HG03432 (cell line): ENCODE results near the gene HMGCS2.

Experiments
- ATAC-seq: cut with Tn5 transposase; IDR thresholded peaks from one replicate; pipeline ENCODE4 v1.9.1; 2021; ENCODE audit warnings: mild to moderate bottlenecking, moderate library complexity; ENCODE audit not compliant: unreplicated experiment

Gene HMGCS2

DNA sequence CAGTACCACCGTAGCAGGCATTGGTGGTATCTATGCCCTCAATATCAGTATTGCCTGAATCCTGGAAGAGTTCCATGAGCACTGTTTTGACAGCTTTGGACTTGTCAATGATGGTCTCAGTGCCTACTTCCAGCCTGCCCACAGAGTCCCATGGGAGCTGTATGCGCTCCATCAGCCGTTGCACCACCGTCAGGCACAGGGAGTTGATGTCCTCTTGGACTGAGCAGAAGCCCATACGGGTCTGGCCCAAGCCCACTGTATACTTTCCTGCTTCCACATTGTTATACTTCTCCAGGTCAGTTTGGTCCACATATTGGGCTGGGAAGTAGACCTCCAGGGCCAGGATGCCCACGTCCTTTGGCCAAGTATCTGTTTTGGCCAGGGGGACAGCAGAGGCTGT lies 4.5 kb downstream of the HMGCS2 start:
- no peak for ATAC-seq

DNA sequence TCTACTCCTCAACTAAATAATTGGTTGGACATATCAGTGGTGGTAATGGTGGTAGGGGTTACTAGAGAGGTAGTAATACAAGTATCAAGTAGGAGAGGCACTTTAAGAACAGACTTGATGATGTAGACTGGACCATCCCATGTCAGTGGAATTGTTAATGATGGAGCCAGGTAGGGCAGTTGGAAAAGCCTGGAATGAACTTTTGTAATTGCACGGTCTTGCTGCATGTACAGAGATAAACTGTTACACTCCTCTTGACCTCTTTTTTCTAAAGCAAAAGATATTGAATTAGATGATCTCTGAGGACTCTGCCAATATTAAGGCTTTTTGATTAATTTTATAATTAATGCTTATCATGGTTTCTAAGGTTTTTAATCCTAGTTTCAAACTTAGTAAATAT lies 5.8 kb downstream of the HMGCS2 start:
- no peak for ATAC-seq

DNA sequence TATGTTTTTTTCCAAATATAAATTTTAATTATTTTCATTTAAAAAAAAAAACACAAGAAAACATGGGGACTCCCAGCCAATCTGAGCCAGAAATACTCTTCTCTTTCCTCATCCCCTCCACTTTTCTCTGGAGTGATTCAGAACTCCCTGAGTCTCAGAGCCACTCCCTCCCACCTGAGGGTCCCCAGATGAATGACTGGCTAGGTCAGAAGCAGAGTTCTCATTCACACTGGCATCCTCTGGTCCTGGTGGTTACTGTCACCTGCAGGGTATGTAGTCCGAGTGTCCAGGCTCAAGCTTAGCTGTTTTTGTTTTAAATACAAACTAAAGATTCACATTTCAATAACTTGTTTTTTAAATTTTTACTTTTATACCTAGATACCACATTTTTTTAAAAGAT lies 6.3 kb downstream of the HMGCS2 start:
- ATAC-seq, result no peak

DNA sequence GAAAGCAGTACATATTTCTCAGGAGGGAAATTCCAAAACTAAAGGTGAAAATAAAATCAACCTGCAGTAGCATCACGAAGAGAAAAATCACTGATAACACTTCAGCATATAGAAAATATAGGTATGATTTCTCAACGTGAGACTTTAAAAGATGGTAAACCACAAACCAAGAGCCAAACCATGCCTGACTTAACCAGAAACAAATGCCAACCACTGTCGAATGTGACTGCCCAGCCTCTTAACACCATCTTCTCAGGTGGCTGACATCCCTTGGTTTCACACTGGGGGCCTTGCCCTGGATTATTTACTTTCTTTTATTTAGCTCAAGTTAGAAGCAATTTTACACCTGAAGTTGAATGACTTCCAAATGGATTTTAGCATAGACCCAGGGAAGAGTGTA lies 10.1 kb downstream of the HMGCS2 start:
- ATAC-seq, result no peak

DNA sequence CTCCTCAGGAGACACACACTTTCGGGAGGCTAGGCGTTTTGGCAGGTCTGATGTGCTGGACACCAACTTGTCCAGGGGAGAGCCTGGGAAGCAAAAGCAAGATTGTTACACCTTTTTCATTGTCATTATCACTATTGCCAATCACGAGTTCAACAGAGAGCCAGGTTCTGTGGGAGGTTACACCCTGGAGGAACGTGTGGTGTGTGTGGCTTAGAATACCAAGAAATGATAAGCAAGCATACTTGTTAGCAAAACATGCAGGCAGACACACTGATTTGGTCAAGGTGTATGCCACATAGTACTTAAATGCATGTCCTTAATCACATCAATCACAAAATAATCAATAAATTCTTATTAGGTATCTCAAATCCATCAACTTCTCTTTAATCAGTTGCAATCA lies 16.1 kb downstream of the HMGCS2 start:
- ATAC-seq, result no peak

DNA sequence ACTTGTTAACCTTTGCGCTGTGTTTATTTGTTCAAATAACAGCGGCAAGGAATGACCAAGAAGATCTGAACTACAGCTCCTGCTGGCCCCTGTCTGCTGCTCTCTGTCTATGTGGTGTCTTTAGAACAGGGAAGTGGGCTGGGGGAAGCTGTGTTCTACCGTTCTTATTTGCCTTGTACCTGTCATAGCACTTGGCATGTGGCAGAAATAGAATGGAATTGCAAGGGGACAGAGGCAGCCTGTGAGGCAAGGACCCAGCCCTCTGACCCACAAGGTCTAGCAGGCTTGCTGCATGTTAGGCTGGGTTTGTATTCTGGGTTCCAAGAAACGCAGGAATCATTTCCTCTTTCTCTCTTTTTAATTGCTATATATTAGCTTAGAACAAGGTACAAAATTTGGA lies 20.7 kb downstream of the HMGCS2 start:
- ATAC-seq, result no peak

DNA sequence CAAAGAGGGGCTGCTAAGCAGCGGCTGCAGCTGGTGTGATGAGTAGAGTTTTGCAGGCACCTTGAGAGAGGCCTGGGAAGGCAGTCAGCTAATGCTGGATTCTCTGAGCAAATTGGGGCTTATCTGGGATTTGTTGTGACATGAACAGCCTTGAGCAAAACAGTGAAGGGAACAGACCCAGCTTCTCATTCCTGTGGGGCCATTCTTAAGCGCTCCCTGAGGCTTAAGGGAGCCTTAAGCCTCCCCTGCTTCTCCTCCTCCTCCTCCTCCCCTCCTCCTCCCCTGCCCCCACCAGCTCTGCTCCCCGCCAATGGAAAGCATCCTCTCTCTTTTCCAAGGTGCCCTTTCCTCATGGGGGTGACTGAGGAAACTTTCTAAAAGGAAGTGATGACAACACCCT lies 21.3 kb downstream of the HMGCS2 start:
- no peak for ATAC-seq

DNA sequence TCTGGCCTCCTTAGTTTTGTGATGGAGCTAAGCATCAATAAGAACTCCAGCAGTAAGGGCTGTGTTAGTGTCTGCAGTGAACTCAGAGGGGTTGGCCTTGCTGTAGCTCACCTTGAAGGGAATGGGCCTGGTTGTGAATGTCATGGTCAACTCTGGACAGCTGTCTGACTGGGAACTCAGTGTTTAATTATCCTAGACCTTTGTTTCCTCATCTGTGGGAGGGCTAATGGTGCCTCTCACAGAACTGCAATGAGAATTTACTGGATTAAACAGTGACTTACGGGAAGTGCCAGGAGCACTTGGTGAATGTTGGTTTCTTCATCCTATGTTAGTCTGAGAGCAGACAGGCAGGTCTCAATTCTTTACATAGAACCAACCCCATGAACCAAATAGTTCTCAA lies 23.7 kb downstream of the HMGCS2 start:
- no peak for ATAC-seq

DNA sequence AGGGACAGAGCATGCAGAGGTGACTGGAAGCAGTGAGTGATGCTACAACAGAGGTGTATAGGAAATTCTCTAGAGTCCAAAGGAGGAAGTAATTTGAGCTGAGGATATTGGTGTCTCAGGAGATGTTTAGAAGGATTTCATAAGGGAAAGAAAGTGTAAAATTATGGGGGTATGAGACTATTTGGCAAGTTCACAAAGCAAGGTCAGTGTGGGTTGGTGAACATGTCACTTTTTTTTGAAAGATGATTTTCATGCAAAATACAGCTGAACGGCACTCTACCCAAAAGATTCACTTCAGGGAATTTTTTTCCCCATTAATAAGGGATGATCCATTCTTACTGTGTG lies 24.1 kb downstream of the HMGCS2 start:
- no peak for ATAC-seq

DNA sequence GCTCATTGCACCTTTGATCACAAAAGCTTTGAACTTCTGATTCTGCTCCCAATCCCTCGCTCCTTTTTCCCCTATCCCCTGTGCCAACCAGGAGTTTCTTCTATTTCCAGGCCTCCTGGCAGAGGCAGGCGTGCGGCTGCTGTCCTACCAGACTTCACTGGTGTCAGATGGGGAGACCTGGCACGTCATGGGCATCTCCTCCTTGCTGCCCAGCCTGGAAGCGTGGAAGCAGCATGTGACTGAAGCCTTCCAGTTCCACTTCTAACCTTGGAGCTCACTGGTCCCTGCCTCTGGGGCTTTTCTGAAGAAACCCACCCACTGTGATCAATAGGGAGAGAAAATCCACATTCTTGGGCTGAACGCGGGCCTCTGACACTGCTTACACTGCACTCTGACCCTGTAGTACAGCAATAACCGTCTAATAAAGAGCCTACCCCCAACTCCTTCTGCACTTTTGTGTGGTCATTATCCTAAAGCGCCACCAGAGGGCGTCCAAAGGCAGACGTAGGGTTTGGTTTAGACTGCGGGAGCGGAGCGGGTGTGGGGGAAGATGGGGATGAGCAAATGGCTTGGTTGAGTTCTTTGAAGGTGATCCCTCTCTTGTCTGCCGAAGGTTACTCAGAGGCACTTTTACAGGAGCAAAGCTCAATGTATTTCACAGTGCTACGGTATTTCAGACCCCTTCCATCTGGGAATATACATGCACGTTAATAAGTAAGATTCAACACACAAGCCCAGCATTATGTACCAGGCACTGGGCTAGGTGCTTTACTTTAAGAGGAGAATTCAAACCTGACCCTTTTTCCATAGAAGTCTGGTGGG lies 24.7 kb downstream of the HMGCS2 start:
- ATAC-seq, result peak; percentile 79

DNA sequence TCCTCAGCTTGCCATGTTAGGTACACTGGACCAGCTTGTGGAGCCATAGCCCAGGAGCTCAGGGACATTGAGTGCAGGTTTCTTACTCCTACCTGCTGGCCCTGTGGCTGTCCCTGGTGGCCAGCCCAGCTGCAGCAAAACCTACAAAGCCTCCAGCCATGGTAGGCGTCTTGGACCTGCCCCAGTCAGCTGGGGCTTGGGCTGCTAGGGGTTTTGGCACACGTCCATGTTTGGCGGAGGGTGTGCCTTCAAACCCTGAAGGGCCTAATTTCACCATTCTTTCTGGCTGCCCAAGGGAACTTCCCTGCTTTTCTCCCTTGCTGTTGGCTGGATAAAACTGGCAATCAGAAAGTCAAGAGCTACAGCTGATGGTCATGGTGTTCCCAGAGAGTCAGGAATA lies 25.4 kb downstream of the HMGCS2 start:
- ATAC-seq, result no peak

DNA sequence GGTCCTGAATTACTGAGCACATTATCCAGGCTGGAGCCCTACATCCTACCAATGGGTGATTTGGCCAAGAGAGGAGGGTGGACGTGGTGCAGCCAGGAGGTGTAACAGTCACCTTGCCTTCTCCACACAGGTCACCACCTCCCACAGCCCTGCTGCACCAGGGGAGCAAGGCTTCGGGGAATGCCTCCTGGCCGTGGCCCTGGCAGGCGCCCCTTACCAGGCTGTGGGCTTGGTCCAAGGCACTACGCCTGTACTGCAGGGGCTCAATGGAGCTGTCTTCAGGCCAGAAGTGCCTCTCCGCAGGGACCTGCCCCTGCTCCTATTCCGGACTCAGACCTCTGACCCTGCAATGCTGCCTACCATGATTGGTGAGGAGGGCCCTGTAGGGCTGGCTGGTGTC lies 26.0 kb downstream of the HMGCS2 start:
- no peak for ATAC-seq

DNA sequence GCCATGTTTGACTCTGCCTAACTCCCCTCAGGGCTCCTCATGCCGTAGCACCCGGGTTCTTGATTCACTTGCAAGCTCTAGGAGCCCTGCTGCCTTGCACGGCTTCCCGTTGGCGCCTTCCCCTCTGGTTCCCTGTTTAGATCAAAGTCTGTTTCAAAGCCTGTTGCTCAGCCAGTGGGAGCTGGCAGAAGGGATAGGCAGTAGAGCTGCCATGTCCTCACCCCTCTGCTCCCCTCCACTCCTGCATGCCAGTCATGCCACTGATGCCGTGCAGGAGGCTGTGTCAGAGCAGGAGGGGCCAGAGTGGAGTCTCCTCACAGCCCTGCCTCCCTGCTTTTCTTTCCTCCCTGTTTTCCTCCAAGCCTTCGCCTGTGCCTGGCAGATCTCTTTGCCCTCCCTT lies 26.5 kb downstream of the HMGCS2 start:
- no peak for ATAC-seq

DNA sequence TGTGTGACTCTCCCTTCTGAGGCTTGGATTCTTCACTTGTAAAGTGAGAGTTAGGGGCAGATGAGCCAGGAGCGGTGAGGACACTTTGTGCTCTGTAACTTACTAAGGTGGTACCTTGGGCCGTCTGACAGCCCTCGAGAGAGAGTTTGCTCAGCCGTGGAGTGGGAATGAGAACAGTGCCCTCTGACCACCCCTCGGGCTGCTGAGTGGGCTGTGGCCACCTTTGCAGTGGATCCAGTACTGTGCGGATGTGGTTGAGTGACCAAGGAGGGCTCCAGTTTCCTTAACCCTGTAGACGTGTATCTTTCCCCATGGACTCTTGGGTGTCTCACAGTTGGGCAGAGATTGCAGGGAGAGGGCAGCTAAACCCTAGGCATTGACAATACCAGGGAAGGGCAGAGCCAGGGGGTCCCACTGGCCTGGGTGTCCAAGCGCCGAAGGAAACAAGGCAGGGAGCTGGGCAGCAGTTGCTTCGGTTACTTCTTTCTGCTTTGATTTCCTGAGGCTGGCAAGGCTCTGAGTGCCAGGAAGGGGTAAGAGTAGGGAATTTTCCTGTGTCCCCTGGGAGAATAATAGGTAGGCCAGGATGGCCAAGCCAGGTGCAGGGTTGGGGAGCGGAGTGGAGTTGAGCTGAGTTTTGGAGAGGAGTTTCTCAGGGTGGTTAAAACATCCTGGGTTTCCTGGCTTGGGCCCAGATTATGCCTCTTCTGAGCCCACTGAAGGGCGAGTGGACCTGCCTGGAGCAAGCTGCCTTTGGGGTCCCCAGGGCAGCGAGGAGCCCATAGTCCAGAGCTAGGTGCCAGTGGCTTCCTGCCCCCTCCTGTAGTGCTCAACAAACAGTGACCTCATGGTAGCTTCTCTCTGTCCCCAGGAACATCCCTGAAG lies 27.6 kb downstream of the HMGCS2 start:
- no peak for ATAC-seq

DNA sequence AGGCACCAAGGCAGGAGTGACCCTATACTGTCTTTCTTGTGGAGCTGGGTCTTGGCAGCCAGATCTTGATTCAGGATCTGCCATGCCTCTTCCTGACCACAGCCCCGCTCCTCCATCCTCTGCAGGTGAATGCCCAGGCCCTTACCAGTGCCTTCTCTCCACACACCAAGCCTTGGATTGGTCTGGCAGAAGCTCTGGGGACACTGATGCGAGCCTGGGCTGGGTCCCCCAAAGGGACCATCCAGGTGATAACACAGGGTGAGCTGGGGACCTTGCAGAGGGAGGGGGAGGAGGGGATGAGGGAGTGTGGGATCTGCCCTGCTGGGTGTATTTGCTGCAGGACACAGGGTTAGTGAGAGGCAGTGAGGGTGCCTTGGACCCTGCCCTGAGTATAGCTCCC lies 28.4 kb downstream of the HMGCS2 start:
- no peak for ATAC-seq

DNA sequence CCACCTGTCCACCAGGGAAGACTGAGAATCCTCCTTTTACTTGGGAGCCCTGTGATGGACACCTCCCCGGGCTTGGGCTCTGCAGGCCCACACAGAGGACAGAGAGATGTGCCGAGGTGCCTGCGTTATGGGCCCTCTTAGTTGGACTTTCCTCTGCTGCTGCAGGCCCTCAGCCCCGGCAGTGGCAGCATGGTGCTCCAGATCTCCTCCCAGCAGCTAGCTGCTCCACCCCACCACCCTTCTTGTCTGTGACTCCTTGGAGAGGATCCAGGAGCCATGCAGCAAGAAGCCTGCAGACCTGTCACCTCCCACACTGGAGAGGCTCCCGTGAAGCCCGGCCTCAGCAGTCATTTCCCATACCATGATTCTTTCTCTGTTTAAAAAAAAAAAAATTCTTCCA lies 29.6 kb downstream of the HMGCS2 start:
- no peak for ATAC-seq

DNA sequence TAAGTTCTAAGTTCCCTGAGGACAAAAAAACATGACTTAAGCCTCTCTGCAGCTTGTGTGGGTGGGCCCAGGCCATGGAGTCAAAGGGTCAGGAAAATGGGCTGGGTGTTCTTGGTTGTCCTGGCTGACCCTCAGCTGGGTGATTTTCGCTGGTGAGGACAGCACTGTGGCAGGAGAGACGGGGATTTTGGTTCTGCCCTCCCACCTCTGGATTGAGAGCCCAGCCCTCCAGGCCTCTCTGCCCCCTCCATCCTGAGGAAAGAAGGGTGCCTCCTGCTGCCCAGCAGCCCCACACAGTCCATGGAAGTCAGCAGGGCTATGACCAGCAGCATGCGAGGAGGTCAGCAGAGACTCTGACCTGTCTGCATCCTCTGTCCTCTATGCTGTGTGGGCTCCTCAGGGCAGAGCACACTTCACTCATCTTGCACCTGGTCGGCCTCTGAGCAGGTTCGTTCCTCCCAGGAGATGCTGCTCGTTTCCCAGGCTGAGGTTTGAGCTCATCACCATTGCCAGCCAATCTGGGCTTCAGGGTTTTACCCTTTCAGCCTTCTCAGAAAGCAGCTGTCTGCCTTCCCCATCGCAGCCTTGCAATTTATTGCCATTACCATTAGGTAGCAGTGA lies 30.5 kb downstream of the HMGCS2 start:
- ATAC-seq, result no peak

DNA sequence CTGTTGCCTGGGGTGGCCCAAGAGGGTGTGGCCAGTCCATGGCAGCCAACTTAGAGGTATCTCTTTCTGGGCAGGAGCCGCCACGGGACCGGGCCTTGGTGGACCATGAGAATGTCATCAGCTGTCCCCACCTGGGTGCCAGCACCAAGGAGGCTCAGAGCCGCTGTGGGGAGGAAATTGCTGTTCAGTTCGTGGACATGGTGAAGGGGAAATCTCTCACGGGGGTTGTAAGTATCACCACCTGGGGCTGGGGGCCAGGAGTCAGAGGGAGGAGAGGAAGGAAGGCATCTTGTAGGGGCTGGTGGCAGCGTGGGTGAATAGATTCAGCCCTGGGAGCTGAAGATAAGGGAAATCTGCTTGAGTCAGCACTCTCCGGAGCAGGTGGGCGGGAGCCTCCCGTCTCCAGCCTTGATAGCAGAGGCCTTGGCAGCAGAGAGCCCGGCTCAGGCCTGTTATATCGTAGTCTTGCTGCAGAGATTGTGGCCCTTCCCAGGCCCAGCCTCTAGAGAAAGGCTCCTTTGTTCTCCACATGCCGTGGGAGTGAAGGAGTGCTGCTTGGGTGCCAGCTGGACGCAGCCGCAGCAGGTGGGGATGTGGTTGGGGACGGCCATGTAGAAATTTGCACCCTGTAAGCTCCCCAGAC lies 31.5 kb downstream of the HMGCS2 start:
- no peak for ATAC-seq

DNA sequence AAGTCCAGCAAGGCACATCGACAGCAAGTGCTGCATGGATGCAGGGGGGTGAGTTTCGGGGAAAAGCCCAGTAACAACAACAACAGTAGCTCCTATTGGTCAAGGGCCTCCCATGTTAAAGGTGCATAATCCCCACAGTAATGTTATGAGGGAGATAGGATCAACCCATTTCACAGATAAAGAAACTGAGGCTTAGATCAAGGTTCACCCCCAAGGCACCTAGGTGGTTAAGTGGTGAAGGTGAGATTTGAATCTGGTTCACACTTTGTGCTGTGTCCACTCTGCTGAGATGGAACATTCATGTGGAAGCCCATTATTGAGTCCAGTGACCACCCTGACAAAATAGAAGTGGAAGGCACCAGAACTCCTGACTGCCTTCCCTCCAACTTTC lies 32.1 kb downstream of the HMGCS2 start:
- ATAC-seq, result no peak

DNA sequence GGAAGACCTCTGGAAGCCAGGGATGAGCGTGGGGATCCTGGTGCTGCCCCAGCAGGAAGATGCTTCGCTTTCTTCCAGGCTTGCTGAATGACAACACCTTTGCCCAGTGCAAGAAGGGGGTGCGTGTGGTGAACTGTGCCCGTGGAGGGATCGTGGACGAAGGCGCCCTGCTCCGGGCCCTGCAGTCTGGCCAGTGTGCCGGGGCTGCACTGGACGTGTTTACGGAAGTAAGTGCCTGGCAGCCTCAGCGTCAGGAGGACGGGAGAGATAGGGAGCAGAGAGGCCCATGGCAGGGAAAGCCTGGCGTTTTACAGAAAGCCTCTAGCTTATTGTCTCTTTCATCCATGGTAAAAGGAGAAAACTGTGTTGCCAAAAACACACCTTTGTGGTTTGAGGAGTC lies 33.5 kb downstream of the HMGCS2 start:
- no peak for ATAC-seq

DNA sequence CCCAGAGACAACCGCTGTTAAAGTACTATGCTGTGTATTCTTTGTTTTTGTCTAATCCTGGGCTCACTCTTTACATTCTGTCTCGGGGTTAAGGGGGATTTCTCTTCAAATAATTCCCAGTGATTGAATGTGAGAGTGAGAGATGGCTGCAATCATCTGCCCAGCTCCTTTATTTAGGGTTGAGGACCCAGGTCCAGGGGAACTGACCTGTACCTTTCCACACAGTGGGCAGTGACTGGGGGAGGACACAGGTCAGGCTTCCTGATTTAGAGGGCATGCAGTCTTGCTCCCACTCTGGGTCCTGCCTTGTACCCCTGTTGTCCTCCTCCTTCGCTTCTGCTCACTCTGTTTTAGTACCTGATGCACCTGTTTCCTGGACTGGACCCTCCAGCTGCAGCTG lies 35.0 kb downstream of the HMGCS2 start:
- ATAC-seq, result no peak
